Activated T-helper 1 cell treated with Interleukin-2 at 50 U/mL for 16 hours (primary cell): ENCODE data around the gene HTR3E.

Source experiments
- DNase-seq: peaks from one replicate; pipeline ENCODE4 v3.0.0-alpha.2; 2020; ENCODE audit warnings: low read depth

The HTR3E gene

DNA sequence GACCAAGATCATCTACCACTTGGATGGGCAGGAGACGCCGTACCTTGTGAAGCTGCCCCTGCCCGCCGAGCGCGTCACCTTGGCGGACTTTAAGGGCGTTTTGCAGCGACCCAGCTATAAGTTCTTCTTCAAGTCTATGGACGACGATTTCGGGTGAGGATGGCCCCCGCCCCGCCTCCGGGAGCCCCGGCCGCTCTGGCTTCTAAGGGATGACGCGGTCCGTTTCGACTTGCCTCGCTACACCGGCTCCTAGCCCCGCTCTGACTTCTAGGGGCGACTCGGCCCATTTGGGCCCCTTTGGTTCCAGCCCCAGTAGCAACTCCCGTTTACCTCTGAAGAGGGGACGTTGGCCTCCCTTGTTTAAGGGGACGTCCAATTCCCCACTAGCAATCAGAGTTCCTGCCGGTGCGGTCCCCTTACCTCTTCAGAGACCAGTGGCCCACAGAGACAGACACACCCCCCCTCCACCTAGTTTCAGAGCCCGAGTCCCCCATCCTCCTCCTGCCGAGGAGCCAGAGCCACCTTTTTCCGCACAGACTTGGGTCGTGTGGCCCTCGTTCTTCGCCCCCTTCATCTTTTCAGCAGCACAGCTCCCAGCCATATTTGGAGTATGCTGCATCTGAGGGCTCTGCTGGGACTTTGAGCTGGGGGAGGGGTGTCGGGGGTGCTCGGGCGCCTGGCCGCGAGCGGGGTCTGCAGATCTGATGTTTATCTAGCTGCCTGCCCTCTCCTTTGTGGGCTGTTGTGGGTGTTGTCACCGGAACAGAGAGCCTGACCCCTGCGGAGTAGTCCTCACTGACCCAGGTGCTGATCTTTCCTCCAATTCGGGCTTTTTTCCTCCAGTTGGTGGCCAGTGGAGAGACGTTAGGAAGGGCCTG lies 59.0 kb downstream of the HTR3E start:
- no peak for DNase-seq

DNA sequence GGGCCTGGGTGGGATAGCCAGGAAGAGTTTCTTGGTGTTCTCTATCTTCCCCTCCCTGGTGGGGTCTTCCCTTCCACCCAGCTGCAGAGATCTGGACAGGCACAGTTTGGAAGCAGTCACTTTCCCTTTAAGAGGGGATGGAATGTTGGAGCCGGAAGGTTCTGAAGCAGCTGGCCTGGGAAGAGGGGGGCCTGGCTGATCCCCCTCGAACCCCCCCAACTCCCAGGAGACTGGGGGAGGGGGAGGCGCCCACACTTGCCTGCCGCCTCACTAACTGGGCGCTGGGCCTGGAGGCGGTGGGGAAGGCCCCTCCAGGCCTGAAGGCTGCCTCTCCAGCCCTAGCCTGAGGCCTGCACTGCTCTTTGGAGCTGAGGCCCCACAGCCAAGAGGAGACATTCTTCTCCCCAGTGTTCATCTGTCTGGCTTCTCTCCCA lies 59.7 kb downstream of the HTR3E start:
- no peak for DNase-seq
